HEK293 (cell line): Measurements from ENCODE around the gene THRAP3.

ENCODE experiments used
- CTCF ChIA-PET: fragments of 350-600 bp; formaldehyde crosslinking; extraction: SDS; loops from one replicate; lab custom pipeline; 2021; ENCODE audit warnings: antibody characterized with exemption; lab: Yijun Ruan, JAX
- POLR2A ChIA-PET: fragments of 300-600 bp; formaldehyde crosslinking; extraction: SDS; loops from one replicate; lab custom pipeline; 2020; ENCODE audit warnings: antibody characterized with exemption, inconsistent platforms; lab: Yijun Ruan, JAX
- H3K27ac ChIP-seq: fragments of 200-500 bp; sonication (Bioruptor generic); 2 replicates; pipeline ENCODE4 v1.5.1; 2014; ENCODE audit warnings: low read depth, low read length, control low read depth, inconsistent platforms; ENCODE audit errors: extremely low read depth
- H3K36me3 ChIP-seq, 2 experiments: fragments of 200-500 bp in 1 of 2; sonication (Bioruptor generic) in 1 of 2; 1 replicate in 1 of 2; 2 replicates in 1 of 2; pipeline ENCODE4 v1.5.1; 2014 to 2017; ENCODE audit warnings: inconsistent platforms in 2 of 2, low read length in 2 of 2; ENCODE audit not compliant: control insufficient read depth in 2 of 2, insufficient read depth in 1 of 2
- H3K4me1 ChIP-seq: fragments of 200-500 bp; sonication (Bioruptor generic); 2 replicates; pipeline ENCODE4 v1.5.1; 2014; ENCODE audit warnings: mild to moderate bottlenecking, low read length, inconsistent platforms; ENCODE audit not compliant: control insufficient read depth, insufficient read depth
- H3K4me3 ChIP-seq: 2 replicates; pipeline ENCODE4 v1.5.1; 2011; ENCODE audit warnings: low read depth, mild to moderate bottlenecking, control low read depth, low read length, moderate library complexity
- H3K9me3 ChIP-seq: fragments of 200-500 bp; sonication (Bioruptor generic); 2 replicates; pipeline ENCODE4 v1.5.1; 2014; ENCODE audit warnings: low read depth, low read length, inconsistent platforms; ENCODE audit not compliant: control insufficient read depth, insufficient read depth
- GLIS1 ChIP-seq: fragments of 450-650 bp; formaldehyde crosslinking; IDR thresholded peaks from 2 replicates; pipeline ENCODE4 v1.5.1; 2016; ENCODE audit warnings: missing biosample characterization, missing genetic modification characterization
- IKZF3 ChIP-seq: fragments of 450-650 bp; IDR thresholded peaks from 2 replicates; pipeline ENCODE4 v1.5.0; 2018; ENCODE audit warnings: missing biosample characterization, mild to moderate bottlenecking, missing genetic modification characterization, moderate library complexity
- KLF1 ChIP-seq: fragments of 450-650 bp; formaldehyde crosslinking; IDR thresholded peaks from 2 replicates; pipeline ENCODE4 v1.5.1; 2016; ENCODE audit warnings: missing biosample characterization, missing genetic modification characterization
- KLF16 ChIP-seq: fragments of 450-650 bp; formaldehyde crosslinking; IDR thresholded peaks from 2 replicates; pipeline ENCODE4 v1.5.1; 2017; ENCODE audit warnings: missing biosample characterization, missing genetic modification characterization
- KLF7 ChIP-seq: fragments of 450-650 bp; formaldehyde crosslinking; IDR thresholded peaks from 2 replicates; pipeline ENCODE4 v1.5.1; 2016; ENCODE audit warnings: missing biosample characterization, missing genetic modification characterization, borderline replicate concordance
- MEIS1 ChIP-seq: sonication (generic); formaldehyde crosslinking; IDR thresholded peaks from 2 replicates; pipeline ENCODE4 v1.8.1; 2022; ENCODE audit warnings: missing genetic modification reagents, mild to moderate bottlenecking, borderline replicate concordance
- OVOL3 ChIP-seq: fragments of 450-650 bp; formaldehyde crosslinking; IDR thresholded peaks from 2 replicates; pipeline ENCODE4 v1.5.1; 2016; ENCODE audit warnings: missing biosample characterization, missing genetic modification characterization
- RBAK ChIP-seq: fragments of 450-650 bp; formaldehyde crosslinking; IDR thresholded peaks from 2 replicates; pipeline ENCODE4 v1.5.1; 2016; ENCODE audit warnings: missing biosample characterization, missing genetic modification characterization
- SETDB1 ChIP-seq: IDR thresholded peaks from one replicate; pipeline ENCODE4 v1.6.1; 2017; ENCODE audit warnings: mild to moderate bottlenecking, low read length, moderate library complexity, mixed read lengths; ENCODE audit not compliant: insufficient read length
- ZBTB1 ChIP-seq: fragments of 450-650 bp; formaldehyde crosslinking; IDR thresholded peaks from 2 replicates; pipeline ENCODE4 v1.5.1; 2016; ENCODE audit warnings: missing biosample characterization, missing genetic modification characterization
- ZBTB20 ChIP-seq: fragments of 450-650 bp; formaldehyde crosslinking; IDR thresholded peaks from 2 replicates; pipeline ENCODE4 v1.5.1; 2016; ENCODE audit warnings: missing biosample characterization, missing genetic modification characterization
- ZNF114 ChIP-seq: fragments of 450-650 bp; formaldehyde crosslinking; IDR thresholded peaks from 2 replicates; pipeline ENCODE4 v1.5.0; 2017; ENCODE audit warnings: missing biosample characterization, missing genetic modification characterization
- ZNF169 ChIP-seq: fragments of 450-650 bp; formaldehyde crosslinking; IDR thresholded peaks from 2 replicates; pipeline ENCODE4 v1.5.1; 2016; ENCODE audit warnings: missing biosample characterization, missing genetic modification characterization
- ZNF175 ChIP-seq: fragments of 450-650 bp; formaldehyde crosslinking; IDR thresholded peaks from 2 replicates; pipeline ENCODE4 v1.5.1; 2016; ENCODE audit warnings: missing biosample characterization, missing genetic modification characterization
- ZNF221 ChIP-seq: fragments of 450-650 bp; formaldehyde crosslinking; IDR thresholded peaks from 2 replicates; pipeline ENCODE4 v1.5.1; 2017; ENCODE audit warnings: missing biosample characterization, missing genetic modification characterization, borderline replicate concordance
- ZNF366 ChIP-seq: fragments of 450-650 bp; formaldehyde crosslinking; conservative IDR thresholded peaks from 2 replicates; pipeline ENCODE4 v1.5.1; 2016; ENCODE audit warnings: missing biosample characterization, missing genetic modification characterization
- ZNF391 ChIP-seq: fragments of 450-650 bp; formaldehyde crosslinking; IDR thresholded peaks from 2 replicates; pipeline ENCODE4 v1.5.1; 2016; ENCODE audit warnings: low read depth, missing biosample characterization, missing genetic modification characterization, borderline replicate concordance
- ZNF423 ChIP-seq: fragments of 450-650 bp; formaldehyde crosslinking; IDR thresholded peaks from 2 replicates; pipeline ENCODE4 v1.5.1; 2016; ENCODE audit warnings: missing biosample characterization, missing genetic modification characterization
- ZNF561 ChIP-seq: fragments of 450-650 bp; IDR thresholded peaks from 2 replicates; pipeline ENCODE4 v1.5.1; 2018; ENCODE audit warnings: missing biosample characterization, missing genetic modification characterization, borderline replicate concordance
- ZNF600 ChIP-seq: fragments of 450-650 bp; formaldehyde crosslinking; IDR thresholded peaks from 2 replicates; pipeline ENCODE4 v1.5.1; 2016; ENCODE audit warnings: missing biosample characterization, missing genetic modification characterization
- ZNF610 ChIP-seq: fragments of 450-650 bp; formaldehyde crosslinking; IDR thresholded peaks from 2 replicates; pipeline ENCODE4 v1.5.1; 2016; ENCODE audit warnings: missing biosample characterization, missing genetic modification characterization, borderline replicate concordance
- ZNF670 ChIP-seq: fragments of 450-650 bp; formaldehyde crosslinking; IDR thresholded peaks from 2 replicates; pipeline ENCODE4 v1.5.1; 2016; ENCODE audit warnings: missing biosample characterization, missing genetic modification characterization, low read depth
- ZNF692 ChIP-seq: fragments of 450-650 bp; formaldehyde crosslinking; IDR thresholded peaks from 2 replicates; pipeline ENCODE4 v1.5.1; 2016; ENCODE audit warnings: missing biosample characterization, missing genetic modification characterization
- ZNF701 ChIP-seq: fragments of 450-650 bp; formaldehyde crosslinking; IDR thresholded peaks from 2 replicates; pipeline ENCODE4 v1.5.1; 2016; ENCODE audit warnings: missing biosample characterization, missing genetic modification characterization
- ZNF704 ChIP-seq: fragments of 450-650 bp; formaldehyde crosslinking; IDR thresholded peaks from 2 replicates; pipeline ENCODE4 v1.5.1; 2016; ENCODE audit warnings: missing biosample characterization, missing genetic modification characterization
- ZNF76 ChIP-seq: fragments of 450-650 bp; formaldehyde crosslinking; IDR thresholded peaks from 2 replicates; pipeline ENCODE4; 2016; ENCODE audit warnings: low read depth, missing biosample characterization, missing genetic modification characterization, borderline replicate concordance
- ZNF830 ChIP-seq: fragments of 450-650 bp; IDR thresholded peaks from 2 replicates; pipeline ENCODE4 v1.5.0; 2018; ENCODE audit warnings: missing biosample characterization, missing genetic modification characterization, low read depth, mild to moderate bottlenecking, moderate library complexity
- TF ChIP-seq, protein P1 (sequence below): fragments of 450-650 bp; formaldehyde crosslinking; IDR thresholded peaks from 2 replicates; pipeline ENCODE4 v1.5.1; 2016; ENCODE audit warnings: missing biosample characterization, missing genetic modification characterization

The THRAP3 gene

DNA sequence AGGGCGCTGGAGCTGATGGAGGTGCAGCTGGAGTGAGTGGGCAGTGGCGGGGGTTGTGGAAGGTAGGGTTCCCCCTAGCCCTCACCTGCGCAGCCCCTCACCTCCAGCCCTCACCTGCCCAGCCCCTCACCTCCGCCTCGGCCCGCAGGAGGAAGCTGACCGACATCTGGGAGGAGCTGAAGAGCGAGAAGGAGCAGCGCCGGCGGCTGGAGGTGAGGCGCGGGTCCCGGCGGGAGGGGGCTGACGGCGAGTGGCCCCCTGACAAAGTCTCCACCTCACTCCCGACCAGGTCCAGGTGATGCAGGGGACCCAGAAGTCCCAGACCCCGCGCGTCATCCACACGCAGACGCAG, 96.5 kb downstream of the THRAP3 start:
- Histone ChIP-seq H3K27ac (no peak overlapping the region), H3K4me1 (no peaks in the 10 kb centered on the region; the same call in 1 of the 2 replicates), H3K9me3 (no peaks in the 10 kb centered on the region), H3K36me3 (peaks cover 0 to 44% of the 10 kb centered on the region in 2 experiments; a peak in 1 of 3 replicates), H3K4me3 (no peak overlapping the region)
- CTCF ChIA-PET, result interaction anchor here (1.5 kb wide), 1 partner anchor 22 kb away, joined by 3 read pairs; no protein-coding TSS in a partner anchor
- TF ChIP-seq ZNF114 (tag by site-specific recombination) (no peak), ZNF704 (tag by site-specific recombination) (no peak), ZNF221 (tag by site-specific recombination) (no peak), ZNF366 (tag by site-specific recombination) (no peak), ZNF670 (no peak), ZNF701 (tag by site-specific recombination) (no peak), ZNF561 (tag by site-specific recombination) (no peak), ZNF830 (tag by site-specific recombination) (no peak), ZNF610 (tag by site-specific recombination) (no peak)
- POLR2A ChIA-PET, result interaction anchor here (1.7 kb wide), 1 partner anchor 13 kb away, joined by 6 read pairs; no protein-coding TSS in a partner anchor

DNA sequence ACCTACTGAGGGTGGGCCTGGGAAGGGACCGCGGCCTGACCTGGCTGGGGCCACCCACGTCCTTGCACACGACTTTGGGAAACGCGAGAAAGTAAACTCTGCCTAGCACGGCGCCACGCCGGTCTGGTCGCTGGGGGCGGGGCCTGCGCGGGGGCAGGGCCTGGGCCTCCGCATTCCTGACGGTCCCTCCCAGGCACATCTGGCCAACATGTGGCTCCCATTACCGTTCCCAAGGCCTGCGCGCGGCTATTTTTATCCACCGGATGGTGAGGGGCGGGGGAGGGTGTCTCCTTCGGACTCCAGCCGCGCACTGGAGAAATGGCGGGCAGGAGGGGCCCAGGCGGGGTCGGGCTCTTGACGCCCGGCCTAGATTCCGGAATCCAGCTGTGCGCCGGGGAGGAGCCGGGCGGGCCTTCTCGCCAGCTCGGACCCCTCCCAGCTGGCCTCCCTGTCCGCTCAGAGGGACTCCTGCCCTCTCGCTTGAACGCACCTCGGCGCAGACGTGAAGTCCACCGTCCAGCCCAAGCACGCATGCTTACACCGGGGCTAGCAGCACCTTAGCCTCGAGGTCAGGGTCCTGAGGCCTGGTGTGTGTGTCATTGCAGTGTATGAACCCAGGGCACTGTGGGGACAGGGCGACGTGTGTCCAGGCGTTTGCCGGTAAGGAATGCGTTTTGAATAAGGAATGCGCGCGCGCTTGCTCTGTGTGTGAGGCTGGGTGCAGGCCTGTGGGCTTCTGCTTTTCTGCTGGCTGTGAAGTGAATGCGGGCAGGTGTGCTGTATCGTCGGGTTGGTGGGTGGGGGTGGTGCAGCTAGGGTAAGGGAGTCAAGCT, 97.1 kb downstream of the THRAP3 start:
- Histone ChIP-seq H3K4me1 (no peaks in the 10 kb centered on the region; the same call in 1 of the 2 replicates), H3K4me3 (no peak overlapping the region), H3K9me3 (no peaks in the 10 kb centered on the region), H3K36me3 (peaks cover 0 to 44% of the 10 kb centered on the region in 2 experiments; a peak in 1 of 3 replicates), H3K27ac (no peak overlapping the region)
- TF ChIP-seq KLF16 (tag by site-specific recombination), result no peak
- TF ChIP-seq ZNF391 (tag by site-specific recombination), result no peak
- peak; percentile 59 for TF ChIP-seq ZNF600 (tag by site-specific recombination)
- no peak for TF ChIP-seq ZNF175 (tag by site-specific recombination)
- TF ChIP-seq RBAK (tag by site-specific recombination), result no peak
- TF ChIP-seq ZBTB1 (tag by site-specific recombination), result no peak
- no peak for TF ChIP-seq ZNF76 (tag by site-specific recombination)
- TF ChIP-seq ZBTB20 (tag by site-specific recombination), result no peak
- TF ChIP-seq ZNF692 (tag by site-specific recombination), result no peak
- no peak for TF ChIP-seq SETDB1
- TF ChIP-seq, protein P1, sequence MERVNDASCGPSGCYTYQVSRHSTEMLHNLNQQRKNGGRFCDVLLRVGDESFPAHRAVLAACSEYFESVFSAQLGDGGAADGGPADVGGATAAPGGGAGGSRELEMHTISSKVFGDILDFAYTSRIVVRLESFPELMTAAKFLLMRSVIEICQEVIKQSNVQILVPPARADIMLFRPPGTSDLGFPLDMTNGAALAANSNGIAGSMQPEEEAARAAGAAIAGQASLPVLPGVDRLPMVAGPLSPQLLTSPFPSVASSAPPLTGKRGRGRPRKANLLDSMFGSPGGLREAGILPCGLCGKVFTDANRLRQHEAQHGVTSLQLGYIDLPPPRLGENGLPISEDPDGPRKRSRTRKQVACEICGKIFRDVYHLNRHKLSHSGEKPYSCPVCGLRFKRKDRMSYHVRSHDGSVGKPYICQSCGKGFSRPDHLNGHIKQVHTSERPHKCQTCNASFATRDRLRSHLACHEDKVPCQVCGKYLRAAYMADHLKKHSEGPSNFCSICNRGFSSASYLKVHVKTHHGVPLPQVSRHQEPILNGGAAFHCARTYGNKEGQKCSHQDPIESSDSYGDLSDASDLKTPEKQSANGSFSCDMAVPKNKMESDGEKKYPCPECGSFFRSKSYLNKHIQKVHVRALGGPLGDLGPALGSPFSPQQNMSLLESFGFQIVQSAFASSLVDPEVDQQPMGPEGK (tag by site-specific recombination), result no peak
- no peak for TF ChIP-seq ZNF423
- no peak for TF ChIP-seq OVOL3 (tag by site-specific recombination)
- 0 out of 2 replicates have a peak, but pooled peaks have one; percentile 11 for TF ChIP-seq KLF1 (tag by site-specific recombination)
- no peak for TF ChIP-seq GLIS1
- no peak for TF ChIP-seq KLF7 (tag by site-specific recombination)
- no peak for TF ChIP-seq MEIS1 (CRISPR knock-in tag)
- no peak for TF ChIP-seq ZNF114 (tag by site-specific recombination)
- TF ChIP-seq IKZF3 (tag by site-specific recombination), result 0 out of 2 replicates have a peak, but pooled peaks have one; percentile 15
- TF ChIP-seq ZNF169 (tag by site-specific recombination), result no peak
- ChIA-PET POLR2A (interaction anchor here (1.7 kb wide), 1 partner anchor 14 kb away, joined by 6 read pairs; no protein-coding TSS in a partner anchor), CTCF (interaction anchor here (1.5 kb wide), 1 partner anchor 21 kb away, joined by 3 read pairs; no protein-coding TSS in a partner anchor)
